LNCaP clone FGC (cell line): ENCODE data around the gene FMN1.

ENCODE experiments used
- DNase-seq: peaks from one replicate; pipeline ENCODE4 v3.0.0-alpha.2; 2011; ENCODE audit warnings: low read depth
- H3K4me3 ChIP-seq: 2 replicates; pipeline ENCODE4 v1.5.1; 2011; ENCODE audit warnings: mild to moderate bottlenecking, low read depth, low read length, control low read depth
- TF ChIP-seq, protein P1 (sequence below): IDR thresholded peaks from 2 replicates; pipeline ENCODE4 v1.5.1; 2012; ENCODE audit warnings: mild to moderate bottlenecking; ENCODE audit not compliant: control insufficient read depth, insufficient read depth; ENCODE audit errors: extremely low read depth

Gene FMN1

DNA sequence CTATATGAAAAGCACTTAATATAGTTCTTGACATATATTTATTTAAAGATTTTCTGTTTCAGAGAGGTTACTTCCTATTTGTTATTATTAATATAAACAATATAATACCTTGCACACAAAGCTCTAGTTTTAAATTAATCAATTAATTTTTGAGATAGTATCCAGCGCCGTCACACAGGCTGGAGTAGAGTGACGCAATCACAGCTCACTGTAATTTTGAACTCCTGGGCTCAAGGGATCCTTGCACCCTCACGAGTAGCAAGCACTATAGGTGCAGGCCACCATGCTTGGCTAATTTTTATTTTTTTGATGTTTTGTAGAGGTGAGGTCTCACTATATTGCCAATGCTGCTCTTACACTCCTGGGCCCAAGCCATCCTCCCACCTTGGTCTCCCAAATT lies 267.4 kb downstream of the FMN1 start:
- DNase-seq = no peak
- TF ChIP-seq, protein P1, sequence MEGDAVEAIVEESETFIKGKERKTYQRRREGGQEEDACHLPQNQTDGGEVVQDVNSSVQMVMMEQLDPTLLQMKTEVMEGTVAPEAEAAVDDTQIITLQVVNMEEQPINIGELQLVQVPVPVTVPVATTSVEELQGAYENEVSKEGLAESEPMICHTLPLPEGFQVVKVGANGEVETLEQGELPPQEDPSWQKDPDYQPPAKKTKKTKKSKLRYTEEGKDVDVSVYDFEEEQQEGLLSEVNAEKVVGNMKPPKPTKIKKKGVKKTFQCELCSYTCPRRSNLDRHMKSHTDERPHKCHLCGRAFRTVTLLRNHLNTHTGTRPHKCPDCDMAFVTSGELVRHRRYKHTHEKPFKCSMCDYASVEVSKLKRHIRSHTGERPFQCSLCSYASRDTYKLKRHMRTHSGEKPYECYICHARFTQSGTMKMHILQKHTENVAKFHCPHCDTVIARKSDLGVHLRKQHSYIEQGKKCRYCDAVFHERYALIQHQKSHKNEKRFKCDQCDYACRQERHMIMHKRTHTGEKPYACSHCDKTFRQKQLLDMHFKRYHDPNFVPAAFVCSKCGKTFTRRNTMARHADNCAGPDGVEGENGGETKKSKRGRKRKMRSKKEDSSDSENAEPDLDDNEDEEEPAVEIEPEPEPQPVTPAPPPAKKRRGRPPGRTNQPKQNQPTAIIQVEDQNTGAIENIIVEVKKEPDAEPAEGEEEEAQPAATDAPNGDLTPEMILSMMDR = no peak
- H3K4me3 ChIP-seq = no peak overlapping the region

DNA sequence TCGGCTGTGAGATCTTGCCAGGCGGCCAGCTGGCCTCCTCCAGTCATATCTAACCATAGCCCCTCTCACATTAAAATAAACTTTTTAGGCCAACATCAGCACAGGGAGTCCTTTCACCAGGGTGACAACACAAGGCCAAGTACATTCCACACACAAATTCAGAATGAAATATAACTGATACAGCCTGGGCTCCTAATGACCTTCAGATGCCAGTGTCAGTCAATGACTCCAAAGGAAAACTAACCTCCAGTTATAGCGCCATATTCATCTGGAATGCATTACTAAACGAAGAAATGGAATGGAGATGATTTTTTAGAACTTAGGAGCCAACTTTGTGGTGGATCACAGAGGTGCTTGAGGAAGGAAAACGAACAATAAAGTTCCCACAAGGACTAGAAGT lies 271.3 kb downstream of the FMN1 start:
- no peak for DNase-seq
- H3K4me3 ChIP-seq = no peak overlapping the region
- TF ChIP-seq, protein P1 = no peak

DNA sequence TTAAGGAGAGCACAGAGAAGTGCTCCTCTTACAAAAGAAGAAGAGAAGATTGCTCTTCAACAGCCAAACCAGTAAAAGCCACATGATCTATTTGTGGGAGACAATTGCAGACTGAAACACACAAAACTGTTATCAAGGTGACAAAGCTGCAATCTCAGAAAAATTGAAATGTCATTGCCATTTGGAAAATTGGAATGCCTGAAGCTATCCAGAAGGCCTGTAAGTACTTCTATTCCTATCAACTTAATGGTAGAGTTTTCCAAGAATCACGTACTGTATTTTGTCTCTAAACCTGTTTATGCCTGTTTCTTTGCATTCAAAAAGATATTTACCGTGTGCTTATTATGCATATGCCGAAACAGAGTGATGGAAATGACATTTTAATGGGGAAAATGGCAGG lies 272.0 kb downstream of the FMN1 start:
- TF ChIP-seq, protein P1 = no peak
- no peak for DNase-seq
- H3K4me3 ChIP-seq = no peak overlapping the region

DNA sequence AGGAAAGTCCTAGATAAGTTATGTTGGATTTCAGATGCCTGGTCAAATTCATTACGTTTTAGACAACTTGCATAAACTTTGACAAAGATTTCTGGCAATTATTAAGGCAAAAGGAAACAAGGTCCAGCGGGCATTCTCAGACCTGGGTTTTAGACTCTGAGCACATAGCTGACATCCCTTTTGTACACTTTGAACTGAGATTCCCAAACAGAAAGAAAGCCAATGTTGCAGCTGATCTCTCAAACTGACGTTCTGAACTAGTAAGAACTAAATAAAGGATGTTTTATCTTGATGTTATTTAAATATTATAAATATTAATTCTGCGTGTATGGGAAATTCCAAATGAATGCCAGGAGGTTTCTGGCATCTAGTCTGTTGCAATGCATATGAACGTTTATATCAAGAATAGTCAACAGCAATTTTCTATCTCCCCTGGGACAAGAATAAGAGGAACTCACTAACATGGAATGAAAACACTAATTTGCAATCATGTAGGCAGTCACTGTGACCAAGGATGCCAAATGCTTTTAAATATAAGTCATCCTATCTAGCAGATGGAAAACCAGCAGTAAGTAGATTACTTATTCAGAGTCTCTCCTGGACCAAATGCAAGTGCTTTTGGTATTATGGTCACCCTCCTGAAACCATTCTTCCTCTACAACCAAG lies 274.6 kb downstream of the FMN1 start:
- no peak overlapping the region for H3K4me3 ChIP-seq
- no peak for DNase-seq
- TF ChIP-seq, protein P1 = no peak

DNA sequence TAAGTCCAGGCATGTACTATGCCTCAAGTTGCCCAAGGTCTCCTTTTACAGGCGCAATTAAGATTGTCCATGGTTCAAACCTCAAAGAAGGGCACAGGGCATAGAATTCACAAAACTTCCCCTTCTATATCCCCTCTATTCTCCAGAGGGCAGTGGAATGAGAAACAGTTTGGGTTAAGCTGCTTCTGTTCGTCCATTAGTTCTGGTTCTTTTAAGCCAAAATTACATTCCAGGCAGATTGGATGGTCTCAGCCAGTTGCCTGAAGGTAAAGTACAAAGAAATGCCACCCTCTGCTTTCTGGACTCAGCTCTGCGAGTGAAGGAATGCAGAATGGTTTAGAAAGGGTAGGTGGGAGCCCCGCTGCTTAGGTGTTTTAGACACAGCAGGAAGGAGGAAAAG lies 276.0 kb downstream of the FMN1 start:
- TF ChIP-seq, protein P1 = no peak
- DNase-seq = no peak
- H3K4me3 ChIP-seq = no peak overlapping the region

DNA sequence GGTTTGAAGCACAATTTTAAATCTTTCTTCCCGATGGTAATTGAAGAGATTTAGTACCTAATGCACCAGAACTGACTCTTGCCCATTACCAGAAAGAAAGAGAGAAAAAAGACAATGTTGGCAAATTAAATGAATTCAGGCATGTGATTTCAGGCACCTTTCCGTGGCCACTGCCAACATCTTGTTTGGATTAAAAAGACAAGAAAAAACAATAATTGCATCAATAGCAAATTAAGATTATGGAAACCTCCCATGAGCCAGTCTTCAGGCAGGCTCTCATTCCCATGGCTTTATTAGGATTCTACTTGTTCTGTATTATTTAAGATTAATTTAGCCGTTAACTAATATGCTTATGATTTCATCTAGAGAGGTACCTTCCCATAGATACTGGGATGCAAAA lies 283.7 kb downstream of the FMN1 start:
- TF ChIP-seq, protein P1 = no peak
- no peak overlapping the region for H3K4me3 ChIP-seq
- no peak for DNase-seq

DNA sequence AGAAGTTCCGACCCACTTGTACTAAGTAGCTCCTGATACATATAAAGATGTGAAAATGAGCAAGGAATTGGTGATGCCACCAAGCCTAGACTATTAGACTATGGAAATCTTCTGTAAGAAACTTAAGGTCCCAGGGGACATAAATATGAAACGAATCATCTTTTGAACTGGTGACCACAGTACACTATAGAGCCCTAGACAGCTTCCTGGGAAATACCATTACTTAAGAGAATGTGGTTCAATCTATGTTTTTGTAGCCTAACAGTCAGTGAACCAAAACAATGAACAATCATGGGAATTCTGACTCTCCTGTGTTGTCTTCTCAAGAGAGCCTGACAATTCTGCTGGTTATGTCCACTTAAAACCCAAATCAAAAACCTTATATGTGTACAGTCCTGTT lies 285.1 kb downstream of the FMN1 start:
- TF ChIP-seq, protein P1 = no peak
- no peak overlapping the region for H3K4me3 ChIP-seq
- DNase-seq = no peak
